Epidermal melanocyte (primary cell): ENCODE measurements around the gene FAM50A.
"Not testable (repeated sequence)": the region's sequence is repeated elsewhere in the genome, so short reads cannot be mapped to it uniquely, and the experiment has no call there.

ENCODE experiments used
- DNase-seq: peaks from one replicate; pipeline ENCODE4 v3.0.0; 2011; ENCODE audit warnings: low spot score; ENCODE audit not compliant: insufficient read length

FAM50A gene

GRCh38 chrX:154443992-154444754 is at the start of gene FAM50A:
Gene FAM50A, plus strand, starts transcription at chrX:154444141. Its CDS starts 95 bp downstream, at chrX:154444236.
- DNase-seq: peak; percentile 75

- DNase-seq: not testable (repeated sequence)
Observed at GRCh38 chrX:154396363-154396762, 47.6 kb upstream of the FAM50A start.

GRCh38 chrX:154396973-154397887 is 46.7 kb upstream of the FAM50A start:
- peak; percentile 29 for DNase-seq

GRCh38 chrX:154397888-154398667 is 45.9 kb upstream of the FAM50A start, which contains the start of gene RPL10:
Gene RPL10, plus strand, starts transcription at chrX:154398377. Its CDS starts 143 bp downstream, at chrX:154398520.
- peak; percentile 92 for DNase-seq

- peak; percentile 28 for DNase-seq
Observed at GRCh38 chrX:154398668-154399526, 45.0 kb upstream of the FAM50A start.

- no peak for DNase-seq
Observed at GRCh38 chrX:154399527-154400368, 44.2 kb upstream of the FAM50A start.

- DNase-seq: not testable (repeated sequence)
Observed at GRCh38 chrX:154400369-154400817, 43.5 kb upstream of the FAM50A start.

- DNase-seq: no peak
Observed at GRCh38 chrX:154401045-154401799, 42.7 kb upstream of the FAM50A start.

- DNase-seq: no peak
Observed at GRCh38 chrX:154401918-154402621, 41.9 kb upstream of the FAM50A start.

- no peak for DNase-seq
Observed at GRCh38 chrX:154402622-154403127, 41.3 kb upstream of the FAM50A start.

GRCh38 chrX:154403192-154403591 is 40.7 kb upstream of the FAM50A start:
- no peak for DNase-seq

- no peak for DNase-seq
Observed at GRCh38 chrX:154403858-154404257, 40.1 kb upstream of the FAM50A start.

- no peak for DNase-seq
Observed at GRCh38 chrX:154404625-154405192, 39.2 kb upstream of the FAM50A start.

- DNase-seq: no peak
Observed at GRCh38 chrX:154408659-154409221, 35.2 kb upstream of the FAM50A start.

- DNase-seq: peak; percentile 27
Observed at GRCh38 chrX:154409222-154409871, 34.6 kb upstream of the FAM50A start, which contains the start of gene DNASE1L1. Gene DNASE1L1, minus strand, starts transcription at chrX:154409254. Its CDS starts 3,686 bp downstream, at chrX:154405568.

- DNase-seq: no peak
Observed at GRCh38 chrX:154411981-154412340, 32.0 kb upstream of the FAM50A start.

GRCh38 chrX:154412468-154412867 is 31.5 kb upstream of the FAM50A start:
- DNase-seq: no peak
